Activated CD8-positive, alpha-beta T cell treated with anti-CD3 and anti-CD28 coated beads for 36 hours (primary cell): ENCODE data around the gene DYRK1A. TPM values are rescaled to one million over a fixed set of nuclear protein-coding genes. Genes with fewer than 3 reads are reported as not detected.

Experiments
- ATAC-seq: fragments of 200-7000 bp; cut with Tn5 transposase; one replicate; pipeline ENCODE4 v1.10.0; 2021; ENCODE audit warnings: mild to moderate bottlenecking, moderate library complexity
- CTCF ChIA-PET: fragments of 350-600 bp; sonication (Branson Sonifier 250); formaldehyde crosslinking; loops from one replicate; lab custom pipeline; 2021; ENCODE audit warnings: antibody characterized with exemption; lab: Charles Lee
- POLR2A ChIA-PET: fragments of 350-600 bp; sonication (Branson Sonifier 250); formaldehyde crosslinking; loops from one replicate; lab custom pipeline; 2021; ENCODE audit warnings: antibody characterized with exemption; lab: Charles Lee
- DNase-seq: peaks from one replicate; pipeline ENCODE4 v3.0.0-alpha.2; 2020
- H3K27ac Mint-ChIP-seq: one replicate; pipeline ENCODE4 v1.8.0; 2021; ENCODE audit warnings: mild to moderate bottlenecking, mixed read lengths
- H3K27me3 Mint-ChIP-seq: one replicate; pipeline ENCODE4 v1.8.0; 2021; ENCODE audit warnings: mixed read lengths
- H3K36me3 Mint-ChIP-seq: one replicate; pipeline ENCODE4 v1.8.0; 2021; ENCODE audit warnings: low read depth, mixed read lengths
- H3K4me1 Mint-ChIP-seq: one replicate; pipeline ENCODE4 v1.8.0; 2021; ENCODE audit warnings: low read depth, mixed read lengths
- H3K4me3 Mint-ChIP-seq: one replicate; pipeline ENCODE4 v1.8.0; 2021; ENCODE audit warnings: mild to moderate bottlenecking, moderate library complexity, mixed read lengths
- H3K9me3 Mint-ChIP-seq: one replicate; pipeline ENCODE4 v1.8.0; 2021; ENCODE audit warnings: mixed read lengths
- CTCF ChIP-seq: fragments of 200-600 bp; IDR thresholded peaks from one replicate; pipeline ENCODE4 v1.8.0; 2022; ENCODE audit warnings: antibody characterized with exemption, mild to moderate bottlenecking
- intact Hi-C: fragments of 100-400 bp; cut with micrococcal nuclease; formaldehyde crosslinking; loops from one replicate; pipeline ENCODE4 v1.10.0; 2022
- total RNA-seq, 2 experiments: library from RNA; stranded (reverse); gene quantifications; one replicate each; pipeline ENCODE4 v1.2.3, GENCODE V29; 2021

DYRK1A gene
- total RNA-seq, 2 experiments from 2014 or later: 57.5 to 58.7 TPM

- POLR2A ChIA-PET: interaction anchor here (0.6 kb wide), 1 partner anchor 18 kb away, joined by 3 read pairs; no protein-coding TSS in a partner anchor
- CTCF ChIA-PET: interaction anchor here (1.0 kb wide), 1 partner anchor 121 kb away, joined by 3 read pairs; no protein-coding TSS in a partner anchor
Observed at GRCh38 chr21:37489553-37489952, 123.0 kb downstream of the DYRK1A start.

GRCh38 chr21:37490084-37490483 is 123.5 kb downstream of the DYRK1A start:
- H3K36me3 Mint-ChIP-seq: peaks cover 30% of the 10 kb centered on the region
- intact Hi-C loops: no loop called here
- no peak for TF ChIP-seq CTCF
- H3K27ac Mint-ChIP-seq: no peak overlapping the region
- ChIA-PET POLR2A (no interaction called here), CTCF (interaction anchor here (1.0 kb wide), 1 partner anchor 122 kb away, joined by 3 read pairs; no protein-coding TSS in a partner anchor)
- no peak for DNase-seq
- ATAC-seq: no peak
- H3K4me3 Mint-ChIP-seq: no peak overlapping the region
- H3K4me1 Mint-ChIP-seq: peaks cover 15% of the 10 kb centered on the region
- H3K9me3 Mint-ChIP-seq: no peaks in the 10 kb centered on the region
- no peaks in the 10 kb centered on the region for H3K27me3 Mint-ChIP-seq

More at GRCh38 chr21:37489553-37489952, 123.0 kb downstream of the DYRK1A start:
- Mint-ChIP-seq H3K4me1 (peaks cover 17% of the 10 kb centered on the region), H3K27me3 (no peaks in the 10 kb centered on the region), H3K4me3 (no peak overlapping the region), H3K36me3 (peaks cover 33% of the 10 kb centered on the region), H3K9me3 (no peaks in the 10 kb centered on the region), H3K27ac (peak overlapping the region; percentile 20)
- TF ChIP-seq CTCF: no peak
- no peak for DNase-seq
- intact Hi-C loops: no loop called here
- ATAC-seq: no peak

- H3K4me1 Mint-ChIP-seq: peaks cover 8% of the 10 kb centered on the region
- peak; percentile 45 for TF ChIP-seq CTCF
- peaks cover 45% of the 10 kb centered on the region for H3K36me3 Mint-ChIP-seq
- H3K27ac Mint-ChIP-seq: no peak overlapping the region
- ChIA-PET CTCF (interaction anchor here (1.2 to 1.4 kb wide), 3 partner anchors 18 to 67 kb away, joined by 3 to 5 read pairs (median 4); no protein-coding TSS in a partner anchor), POLR2A (no interaction called here)
- DNase-seq (peak; percentile 30), ATAC-seq (no peak)
- intact Hi-C loops: no loop called here
- no peak overlapping the region for H3K4me3 Mint-ChIP-seq
- no peaks in the 10 kb centered on the region for H3K27me3 Mint-ChIP-seq
- H3K9me3 Mint-ChIP-seq: no peaks in the 10 kb centered on the region
Observed at GRCh38 chr21:37496972-37497371, 130.4 kb downstream of the DYRK1A start.

- H3K9me3 Mint-ChIP-seq: no peaks in the 10 kb centered on the region
- ATAC-seq (no peak), DNase-seq (no peak)
- H3K36me3 Mint-ChIP-seq: peaks cover 46% of the 10 kb centered on the region
- ChIA-PET POLR2A (no interaction called here), CTCF (interaction anchor here (1.6 kb wide), 1 partner anchor 35 kb away, joined by 4 read pairs; no protein-coding TSS in a partner anchor)
- H3K27ac Mint-ChIP-seq: no peak overlapping the region
- TF ChIP-seq CTCF: no peak
- intact Hi-C loops: no loop called here
- H3K4me1 Mint-ChIP-seq: peaks cover 13% of the 10 kb centered on the region
- no peak overlapping the region for H3K4me3 Mint-ChIP-seq
- no peaks in the 10 kb centered on the region for H3K27me3 Mint-ChIP-seq
Observed at GRCh38 chr21:37498664-37499063, 132.1 kb downstream of the DYRK1A start.

- POLR2A ChIA-PET: interaction anchor here (0.9 kb wide), 1 partner anchor 61 kb away, joined by 3 read pairs; no protein-coding TSS in a partner anchor
- H3K4me1 Mint-ChIP-seq: peaks cover 20% of the 10 kb centered on the region
- H3K27ac Mint-ChIP-seq: peak overlapping the region; percentile 75
- TF ChIP-seq CTCF: no peak
- H3K4me3 Mint-ChIP-seq: no peak overlapping the region
- DNase-seq (no peak), ATAC-seq (no peak)
- no peaks in the 10 kb centered on the region for H3K9me3 Mint-ChIP-seq
- no peaks in the 10 kb centered on the region for H3K27me3 Mint-ChIP-seq
- CTCF ChIA-PET: no interaction called here
- intact Hi-C loops: no loop called here
- H3K36me3 Mint-ChIP-seq: peaks cover 40% of the 10 kb centered on the region
Observed at GRCh38 chr21:37502947-37503346, 136.4 kb downstream of the DYRK1A start.
